NT2/D1 (cell line): Measurements from ENCODE around the gene ZYX.

ENCODE experiments used
- SUZ12 ChIP-seq: IDR thresholded peaks from 2 replicates; pipeline ENCODE4 v1.6.1; 2011; ENCODE audit not compliant: insufficient read length, insufficient read depth; ENCODE audit errors: extremely low read depth
- YY1 ChIP-seq: IDR thresholded peaks from 2 replicates; pipeline ENCODE4 v1.6.1; 2011; ENCODE audit not compliant: insufficient read length, insufficient read depth
- ZNF274 ChIP-seq: IDR thresholded peaks from 2 replicates; pipeline ENCODE4 v1.6.1; 2011; ENCODE audit warnings: mild to moderate bottlenecking, low read depth, low read length

DNA sequence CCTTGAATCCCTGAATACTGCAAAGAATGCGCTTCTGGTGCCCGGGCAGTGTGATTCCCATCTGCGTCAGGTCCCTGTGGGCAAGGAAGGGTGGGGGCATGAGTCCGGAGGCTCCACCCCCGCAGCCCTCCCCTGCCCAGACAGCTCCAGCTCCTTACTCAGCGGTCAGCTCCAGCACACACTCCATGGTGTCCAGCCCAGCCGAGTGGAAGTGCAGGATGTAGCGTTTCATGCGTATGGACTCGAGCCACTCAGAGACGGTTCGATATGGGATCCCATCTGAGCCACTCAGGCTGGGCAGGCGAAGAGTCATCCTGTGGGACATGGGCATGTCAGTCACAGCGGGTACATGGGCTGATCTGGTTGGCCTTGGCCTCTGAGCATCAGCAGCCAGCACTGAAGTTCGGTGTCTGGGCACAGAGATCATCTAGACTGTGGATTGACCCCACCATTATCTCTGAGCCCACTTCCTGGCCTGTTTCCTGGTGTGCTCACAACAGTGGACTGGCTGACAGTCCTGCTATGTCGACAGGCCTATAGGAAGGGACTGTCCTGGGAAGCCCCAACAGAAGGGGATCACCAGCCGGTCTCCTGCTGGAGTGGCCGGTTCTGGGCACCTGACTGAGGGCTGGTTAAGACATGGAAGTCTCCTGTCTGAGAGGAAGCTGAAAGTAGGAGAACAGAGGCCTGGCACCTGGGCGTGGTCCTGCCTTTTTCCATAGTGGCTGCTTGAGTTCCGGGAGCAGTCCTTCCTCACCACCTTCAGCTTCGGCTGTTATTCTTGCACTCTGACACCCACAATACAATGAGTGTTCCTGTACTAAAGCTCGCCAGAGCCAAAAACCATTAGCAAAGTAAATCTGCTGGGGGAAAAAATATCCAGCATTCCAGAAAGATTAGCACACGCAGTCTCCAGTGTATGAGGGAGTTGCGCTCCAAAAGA lies 10.6 kb downstream of the ZYX start:
- TF ChIP-seq YY1 (no peak), ZNF274 (no peak), SUZ12 (no peak)
